HG03159 (cell line): ENCODE data around the gene CUX1.
"Not testable (repeated sequence)": the region's sequence is repeated elsewhere in the genome, so short reads cannot be mapped to it uniquely, and the experiment has no call there.

Experiments
- ATAC-seq: cut with Tn5 transposase; IDR thresholded peaks from one replicate; pipeline ENCODE4 v1.9.1; 2021; ENCODE audit warnings: mild to moderate bottlenecking, moderate library complexity; ENCODE audit not compliant: unreplicated experiment

The CUX1 gene

GRCh38 chr7:102119213-102119651 is 301.8 kb downstream of the CUX1 start:
- ATAC-seq = no peak

- no peak for ATAC-seq
Measured at GRCh38 chr7:102119925-102120324, 302.5 kb downstream of the CUX1 start.

GRCh38 chr7:102120666-102121195 is 303.3 kb downstream of the CUX1 start:
- no peak for ATAC-seq

GRCh38 chr7:102122026-102122425 is 304.6 kb downstream of the CUX1 start:
- no peak for ATAC-seq

- no peak for ATAC-seq
Measured at GRCh38 chr7:102125127-102125596, 307.7 kb downstream of the CUX1 start.

- ATAC-seq = no peak
Measured at GRCh38 chr7:102128303-102128702, 310.9 kb downstream of the CUX1 start.

GRCh38 chr7:102129636-102130370 is 312.4 kb downstream of the CUX1 start:
- ATAC-seq = no peak

- ATAC-seq = no peak
Measured at GRCh38 chr7:102132209-102132752, 314.9 kb downstream of the CUX1 start.

GRCh38 chr7:102138676-102139075 is 321.2 kb downstream of the CUX1 start:
- ATAC-seq = no peak

GRCh38 chr7:102140952-102141370 is 323.5 kb downstream of the CUX1 start:
- no peak for ATAC-seq

GRCh38 chr7:102142433-102142832 is 325.0 kb downstream of the CUX1 start:
- not testable (repeated sequence) for ATAC-seq

- no peak for ATAC-seq
Measured at GRCh38 chr7:102146122-102146521, 328.7 kb downstream of the CUX1 start.

GRCh38 chr7:102147008-102147407 is 329.6 kb downstream of the CUX1 start:
- no peak for ATAC-seq

- ATAC-seq = no peak
Measured at GRCh38 chr7:102148799-102149198, 331.4 kb downstream of the CUX1 start.

GRCh38 chr7:102149416-102149815 is 332.0 kb downstream of the CUX1 start:
- ATAC-seq = no peak

- no peak for ATAC-seq
Measured at GRCh38 chr7:102150266-102150665, 332.8 kb downstream of the CUX1 start.

GRCh38 chr7:102152672-102153598 is 335.5 kb downstream of the CUX1 start:
- ATAC-seq = no peak

GRCh38 chr7:102153599-102153946 is 336.1 kb downstream of the CUX1 start:
- no peak for ATAC-seq

GRCh38 chr7:102154425-102154824 is 337.0 kb downstream of the CUX1 start:
- ATAC-seq = no peak

- no peak for ATAC-seq
Measured at GRCh38 chr7:102155821-102156441, 338.5 kb downstream of the CUX1 start.

GRCh38 chr7:102156867-102157266 is 339.4 kb downstream of the CUX1 start:
- ATAC-seq = no peak
